Sigmoid colon (tissue), 7 donors: ENCODE data around the gene CDKAL1. TPM values are rescaled to one million over a fixed set of nuclear protein-coding genes. Genes with fewer than 3 reads are reported as not detected.

Source experiments
- DNase-seq: peaks from one replicate; pipeline ENCODE4 v3.0.0-alpha.2; 2019
- H3K27ac ChIP-seq, 4 donors: fragments of 200-600 bp; sonication (generic); one replicate each; pipeline ENCODE4 v1.5.1; 2016 to 2019; ENCODE audit warnings: mild to moderate bottlenecking in 1 of 4
- H3K27me3 ChIP-seq, 3 donors: fragments of 200-600 bp; sonication (generic); one replicate each; pipeline ENCODE4 v1.5.1; 2019; ENCODE audit warnings: mild to moderate bottlenecking in 1 of 3
- H3K36me3 ChIP-seq, 4 donors: fragments of 200-600 bp; sonication (generic); one replicate each; pipeline ENCODE4 v1.5.1; 2016 to 2019
- H3K4me1 ChIP-seq, 4 donors: fragments of 200-600 bp; sonication (generic); one replicate each; pipeline ENCODE4 v1.5.1; 2017 to 2019
- H3K4me3 ChIP-seq, 4 donors: fragments of 200-600 bp; sonication (generic); one replicate each; pipeline ENCODE4 v1.5.1; 2017 to 2019; ENCODE audit warnings: mild to moderate bottlenecking in 2 of 4, moderate library complexity in 1 of 4
- H3K9me3 ChIP-seq, 4 donors: fragments of 200-600 bp in 3 of 4; sonication (generic) in 3 of 4; one replicate each; pipeline versions ENCODE4 v1.5.1 to v1.6.1; 2013 to 2019
- EP300 ChIP-seq, 4 donors: sonication (generic); formaldehyde crosslinking; IDR thresholded peaks; one replicate each; pipeline ENCODE4 v1.6.1; 2017; ENCODE audit warnings: antibody characterized with exemption in 4 of 4
- POLR2A ChIP-seq, 2 donors: fragments of 450-650 bp; IDR thresholded peaks; one replicate each; pipeline ENCODE4 v1.6.1; 2016; ENCODE audit warnings: antibody characterized with exemption in 2 of 2, mild to moderate bottlenecking in 2 of 2, moderate library complexity in 2 of 2
- POLR2AphosphoS5 ChIP-seq, 4 donors: sonication (generic); formaldehyde crosslinking; IDR thresholded peaks; one replicate each; pipeline ENCODE4 v1.6.1; 2017; ENCODE audit warnings: antibody characterized with exemption in 4 of 4
- WGBS, 2 donors: extraction: QIAGEN DNeasy Blood & Tissue Kit; methylation state at CpG; one replicate each; pipeline ENCODE4 v1.1.7; 2013; 5-methylcytosine and 5-hydroxymethylcytosine counted together
- intact Hi-C: fragments of 100-400 bp; cut with DNase I; formaldehyde crosslinking; loops from one replicate; pipeline ENCODE4 v1.15.1; 2023
- polyA plus RNA-seq, 3 donors: library from polyadenylated mRNA; stranded (reverse); fragments of 200-250 nt; gene quantifications; one replicate each; pipeline ENCODE4 v1.2.3, GENCODE V29; 2013
- total RNA-seq, 4 donors: library from RNA; depleted of rRNA; stranded (reverse); fragments of >200 nt; gene quantifications; one replicate each; pipeline ENCODE4 v1.1.0, GENCODE V29; 2016
- TF ChIP-seq, protein P1 (sequence below), 4 experiments: fragments of 450-650 bp in 3 of 4; fragments of 200-600 bp in 1 of 4; IDR thresholded peaks; one replicate each; pipeline ENCODE4 v1.5.1; 2016 to 2019; ENCODE audit warnings: antibody characterized with exemption in 4 of 4, mild to moderate bottlenecking in 3 of 4, moderate library complexity in 2 of 4
- donor health status: healthy with polysubstance abuse.
- donor health status: Bipolar disorder and iron deficiency.
- donor health status: healthy.

Gene CDKAL1
- total and polyA plus RNA-seq, 7 donors, result 2.8 to 14.7 (median 11.4) TPM

DNA sequence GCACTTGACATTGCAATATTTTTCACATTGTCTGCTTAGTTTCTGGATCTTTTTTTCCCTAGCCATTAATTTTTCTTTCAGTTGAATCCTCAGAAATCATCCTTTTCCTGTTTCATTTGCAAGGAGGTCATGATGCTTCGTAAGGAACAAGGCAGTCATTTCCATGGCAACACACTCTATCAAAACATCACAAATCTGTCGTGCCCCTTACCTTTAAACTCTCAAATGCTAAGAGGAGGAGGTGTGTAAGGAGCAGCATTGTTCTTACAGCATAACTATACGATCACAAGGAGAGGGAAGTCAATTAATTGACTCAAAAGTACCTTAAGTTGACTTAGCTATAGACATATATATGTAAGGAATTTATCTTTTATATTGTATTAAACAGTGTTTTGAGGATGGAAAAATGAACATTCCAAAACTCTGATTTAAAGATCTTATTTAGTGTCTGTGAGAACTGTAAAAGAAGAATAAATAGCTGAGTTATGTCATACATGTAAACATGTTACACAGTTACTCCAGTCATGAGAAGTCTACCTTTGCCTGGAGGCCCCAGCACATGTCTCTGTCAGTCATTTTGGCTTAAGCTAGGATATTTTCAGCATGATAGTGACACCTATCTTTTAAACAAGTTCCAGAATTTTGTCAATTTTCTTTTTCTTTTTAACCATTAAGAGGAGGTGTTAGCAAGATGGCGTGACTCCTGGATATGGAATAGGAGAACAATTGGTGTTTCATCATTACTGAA is 41.6 kb downstream of the CDKAL1 start:
- no peak for DNase-seq
- TF ChIP-seq, protein P1, sequence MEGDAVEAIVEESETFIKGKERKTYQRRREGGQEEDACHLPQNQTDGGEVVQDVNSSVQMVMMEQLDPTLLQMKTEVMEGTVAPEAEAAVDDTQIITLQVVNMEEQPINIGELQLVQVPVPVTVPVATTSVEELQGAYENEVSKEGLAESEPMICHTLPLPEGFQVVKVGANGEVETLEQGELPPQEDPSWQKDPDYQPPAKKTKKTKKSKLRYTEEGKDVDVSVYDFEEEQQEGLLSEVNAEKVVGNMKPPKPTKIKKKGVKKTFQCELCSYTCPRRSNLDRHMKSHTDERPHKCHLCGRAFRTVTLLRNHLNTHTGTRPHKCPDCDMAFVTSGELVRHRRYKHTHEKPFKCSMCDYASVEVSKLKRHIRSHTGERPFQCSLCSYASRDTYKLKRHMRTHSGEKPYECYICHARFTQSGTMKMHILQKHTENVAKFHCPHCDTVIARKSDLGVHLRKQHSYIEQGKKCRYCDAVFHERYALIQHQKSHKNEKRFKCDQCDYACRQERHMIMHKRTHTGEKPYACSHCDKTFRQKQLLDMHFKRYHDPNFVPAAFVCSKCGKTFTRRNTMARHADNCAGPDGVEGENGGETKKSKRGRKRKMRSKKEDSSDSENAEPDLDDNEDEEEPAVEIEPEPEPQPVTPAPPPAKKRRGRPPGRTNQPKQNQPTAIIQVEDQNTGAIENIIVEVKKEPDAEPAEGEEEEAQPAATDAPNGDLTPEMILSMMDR (IDR thresholded peaks at IDR 0.05), result no peak
- TF ChIP-seq EP300 (IDR thresholded peaks at IDR 0.05), result no peak
- TF ChIP-seq POLR2AphosphoS5 (IDR thresholded peaks at IDR 0.05), result no peak
- TF ChIP-seq POLR2A (IDR thresholded peaks at IDR 0.05), result no peak
- intact Hi-C loops, result no loop called here
- H3K4me1 ChIP-seq, result peaks cover 0 to 4% (median 0%) of the 10 kb centered on the region in 4 donors
- WGBS, 2 donors, result 53 to 67% methylated on average over 4 of the region's 4 CpGs
- H3K4me3 ChIP-seq, result no peak overlapping the region
- H3K9me3 ChIP-seq, result no peaks in the 10 kb centered on the region
- peaks cover 0 to 22% (median 3%) of the 10 kb centered on the region in 4 donors for H3K36me3 ChIP-seq
- H3K27ac ChIP-seq, result no peak overlapping the region
- no peaks in the 10 kb centered on the region for H3K27me3 ChIP-seq

DNA sequence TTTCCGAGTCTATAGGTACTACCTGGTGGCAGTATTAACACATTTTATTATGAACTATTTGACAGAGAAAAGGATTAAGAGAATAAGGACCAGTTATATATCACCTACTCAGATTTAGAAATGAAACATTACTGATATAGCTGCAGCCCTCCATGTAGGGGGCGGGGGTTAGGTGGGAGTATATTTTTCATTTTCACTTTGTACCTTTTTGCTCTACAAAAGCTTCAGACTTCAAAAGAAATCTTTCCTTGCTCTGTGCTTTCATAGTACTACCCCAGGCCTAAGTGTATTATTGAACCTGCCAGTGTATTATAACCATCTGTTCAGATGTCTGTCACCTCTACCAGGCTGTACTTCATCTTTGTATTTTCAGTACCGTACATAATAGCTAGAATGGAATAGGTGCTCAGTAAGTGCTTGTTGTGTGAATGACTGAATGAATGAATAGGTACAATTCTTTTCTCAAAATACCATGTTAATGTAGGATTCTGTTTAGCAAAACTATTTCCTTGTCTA is 43.0 kb downstream of the CDKAL1 start:
- H3K4me3 ChIP-seq, result no peak overlapping the region
- no peak overlapping the region for H3K27ac ChIP-seq
- no peak for DNase-seq
- H3K9me3 ChIP-seq, result no peaks in the 10 kb centered on the region
- peaks cover 0 to 4% (median 0%) of the 10 kb centered on the region in 4 donors for H3K4me1 ChIP-seq
- intact Hi-C loops, result no loop called here
- 92 to 95% methylated on average over 3 of the region's 3 CpGs for WGBS, 2 donors
- no peaks in the 10 kb centered on the region for H3K27me3 ChIP-seq
- no peak for TF ChIP-seq POLR2A (IDR thresholded peaks at IDR 0.05)
- TF ChIP-seq EP300 (IDR thresholded peaks at IDR 0.05), result no peak
- no peak for TF ChIP-seq POLR2AphosphoS5 (IDR thresholded peaks at IDR 0.05)
- TF ChIP-seq, protein P1 (IDR thresholded peaks at IDR 0.05), result no peak
- H3K36me3 ChIP-seq, result peaks cover 0 to 22% (median 3%) of the 10 kb centered on the region in 4 donors

DNA sequence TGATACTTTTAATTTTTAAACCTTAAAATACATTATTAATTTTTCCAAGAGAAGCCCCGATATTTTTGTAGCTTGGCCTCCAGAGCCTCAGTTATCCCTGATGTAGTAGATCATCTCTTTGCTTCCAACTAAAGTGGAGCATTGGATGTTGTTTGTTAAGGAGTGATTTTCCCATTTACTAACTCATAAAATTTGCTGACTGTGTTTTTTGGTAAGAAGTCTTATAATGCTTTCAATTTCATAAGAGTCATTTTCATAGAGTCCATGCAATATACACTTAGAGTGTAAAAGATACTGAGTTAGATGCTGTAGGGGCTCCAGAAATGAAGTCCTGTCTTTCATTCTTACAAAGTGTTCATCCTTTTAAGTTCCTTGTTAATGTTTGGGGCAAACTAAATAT is 46.8 kb downstream of the CDKAL1 start:
- no peak overlapping the region for H3K4me3 ChIP-seq
- H3K4me1 ChIP-seq, result no peaks in the 10 kb centered on the region
- intact Hi-C loops, result no loop called here
- WGBS, 2 donors, result 96 to 97% methylated on average over 1 of the region's 1 CpG
- no peak for DNase-seq
- TF ChIP-seq EP300 (IDR thresholded peaks at IDR 0.05) (no peak), POLR2A (IDR thresholded peaks at IDR 0.05) (no peak), POLR2AphosphoS5 (IDR thresholded peaks at IDR 0.05) (no peak)
- no peaks in the 10 kb centered on the region for H3K9me3 ChIP-seq
- H3K27me3 ChIP-seq, result no peaks in the 10 kb centered on the region
- H3K27ac ChIP-seq, result no peak overlapping the region
- H3K36me3 ChIP-seq, result peaks cover 0 to 22% (median 3%) of the 10 kb centered on the region in 4 donors

DNA sequence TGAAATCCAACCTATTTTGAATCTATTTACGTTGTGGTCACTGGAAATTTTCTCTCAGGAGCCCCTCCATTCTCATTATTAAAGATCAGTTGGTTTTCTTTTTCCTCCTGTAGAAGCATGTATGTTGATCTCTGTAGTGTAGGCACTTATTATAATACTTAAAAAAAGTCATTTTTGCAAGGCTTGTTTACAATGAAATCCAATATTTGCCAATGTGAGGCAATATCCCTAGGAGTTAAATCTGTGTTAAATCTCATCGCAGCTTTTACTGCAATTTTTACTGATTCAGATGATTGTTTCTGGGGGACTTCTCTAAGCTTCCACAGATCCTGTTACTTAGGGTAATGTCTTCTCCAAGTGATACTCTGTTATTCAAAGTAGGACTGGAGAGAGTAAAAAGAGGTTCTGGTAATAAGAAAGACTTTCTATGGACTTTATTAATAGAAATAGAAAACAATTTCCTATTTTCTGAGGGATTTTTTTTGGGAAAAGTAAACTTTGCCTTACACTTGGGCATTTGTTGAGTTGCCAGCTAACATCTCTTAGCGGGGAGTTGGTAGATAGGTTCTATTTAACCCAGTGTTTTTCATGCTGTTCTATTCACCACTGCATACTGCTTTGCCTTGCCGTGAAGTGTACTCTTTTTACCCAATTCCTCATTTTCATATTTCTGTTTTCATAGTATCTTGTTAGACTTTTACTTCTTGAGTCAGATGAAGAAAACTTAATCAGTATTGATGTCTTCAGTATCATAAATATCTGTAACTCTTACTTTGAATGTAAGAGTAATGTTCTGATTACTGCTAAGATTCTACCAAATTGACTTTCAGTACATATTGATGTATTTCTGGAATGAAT is 48.6 kb downstream of the CDKAL1 start:
- peaks cover 0 to 12% (median 3%) of the 10 kb centered on the region in 4 donors for H3K36me3 ChIP-seq
- no peaks in the 10 kb centered on the region for H3K9me3 ChIP-seq
- H3K27me3 ChIP-seq, result no peaks in the 10 kb centered on the region
- no peaks in the 10 kb centered on the region for H3K4me1 ChIP-seq
- TF ChIP-seq, protein P1 (IDR thresholded peaks at IDR 0.05), result no peak
- 90 to 94% methylated on average over 4 of the region's 4 CpGs for WGBS, 2 donors
- no peak overlapping the region for H3K27ac ChIP-seq
- intact Hi-C loops, result no loop called here
- DNase-seq, result no peak
- no peak overlapping the region for H3K4me3 ChIP-seq

DNA sequence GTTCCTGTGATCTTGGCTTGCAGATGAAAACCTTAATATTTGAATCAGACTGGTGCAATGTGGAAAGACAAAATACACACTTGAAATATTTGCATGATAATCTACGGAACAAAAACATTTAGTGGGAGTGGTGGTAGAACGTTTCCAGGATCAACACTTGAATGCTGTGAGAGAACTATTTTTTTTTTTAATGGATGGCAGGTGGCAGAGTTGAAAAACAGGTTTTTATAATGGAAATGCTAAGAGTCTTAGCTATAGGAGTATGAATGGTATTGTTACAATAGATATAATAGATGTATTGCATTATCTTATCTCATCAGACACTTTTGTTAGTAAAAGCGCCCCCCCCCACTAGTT is 49.2 kb downstream of the CDKAL1 start:
- Histone ChIP-seq H3K27me3 (no peaks in the 10 kb centered on the region), H3K27ac (no peak overlapping the region), H3K4me3 (no peak overlapping the region), H3K4me1 (no peaks in the 10 kb centered on the region), H3K36me3 (peaks cover 0 to 12% (median 3%) of the 10 kb centered on the region in 4 donors), H3K9me3 (no peaks in the 10 kb centered on the region)
- intact Hi-C loops, result no loop called here
- TF ChIP-seq POLR2A (IDR thresholded peaks at IDR 0.05) (no peak), EP300 (IDR thresholded peaks at IDR 0.05) (no peak), POLR2AphosphoS5 (IDR thresholded peaks at IDR 0.05) (no peak)
- TF ChIP-seq, protein P1 (IDR thresholded peaks at IDR 0.05), result no peak
- WGBS, 2 donors, result 45 to 54% methylated on average over 3 of the region's 3 CpGs
- DNase-seq, result no peak
